Psoas muscle (tissue), 8 donors: Measurements from ENCODE around the gene CRTAC1. TPM values are rescaled to one million over a fixed set of nuclear protein-coding genes. Genes with fewer than 3 reads are reported as not detected.
A peak's percentile ranks its signal among the peaks of the same experiment; 100 is the strongest.
"Not testable (repeated sequence)": the region's sequence is repeated elsewhere in the genome, so short reads cannot be mapped to it uniquely, and the experiment has no call there.

Source experiments
- ATAC-seq, 4 donors: fragments of 200-7000 bp; cut with Tn5 transposase; one replicate each; pipeline ENCODE4 v1.9.1; 2020; ENCODE audit warnings: moderate library complexity in 3 of 4, mild to moderate bottlenecking in 2 of 4
- DNase-seq, 2 donors: peaks; one replicate each; pipeline ENCODE4 v3.0.0-alpha.2; 2020
- H3K27ac ChIP-seq: fragments of 200-600 bp; one replicate; pipeline ENCODE4 v1.8.0; 2022
- H3K27me3 ChIP-seq, 3 donors: fragments of 200-600 bp in 1 of 3; one replicate each; pipeline versions ENCODE4 v1.6.1 to v1.8.0; 2013 to 2022; ENCODE audit warnings: low read length in 2 of 3, mild to moderate bottlenecking in 2 of 3, moderate library complexity in 1 of 3; ENCODE audit not compliant: insufficient read depth in 3 of 3
- H3K36me3 ChIP-seq, 2 donors: fragments of 200-600 bp in 1 of 2; one replicate each; pipeline versions ENCODE4 v1.6.1 to v1.8.0; 2013 to 2022; ENCODE audit warnings: low read depth in 1 of 2, mild to moderate bottlenecking in 1 of 2, moderate library complexity in 1 of 2; ENCODE audit not compliant: insufficient read depth in 1 of 2
- H3K4me1 ChIP-seq: fragments of 200-600 bp; one replicate; pipeline ENCODE4 v1.8.0; 2022
- H3K4me3 ChIP-seq: fragments of 200-600 bp; one replicate; pipeline ENCODE4 v1.8.0; 2022; ENCODE audit warnings: mild to moderate bottlenecking
- H3K9me3 ChIP-seq: fragments of 200-600 bp; one replicate; pipeline ENCODE4 v1.8.0; 2022
- CTCF ChIP-seq: fragments of 200-600 bp; IDR thresholded peaks from one replicate; pipeline ENCODE4 v1.8.0; 2022; ENCODE audit warnings: antibody characterized with exemption
- WGBS, 3 donors: extraction: QIAGEN DNeasy Blood & Tissue Kit; methylation state at CpG; one replicate each; pipeline versions ENCODE4 v1.1.6 to v1.1.7; 2013; 5-methylcytosine and 5-hydroxymethylcytosine counted together
- intact Hi-C, 2 donors: fragments of 100-400 bp; cut with DNase I; formaldehyde crosslinking; loops; one replicate each; pipeline versions ENCODE4 v1.11.0 to v1.14.2; 2022
- polyA plus RNA-seq, 3 donors: library from polyadenylated mRNA; stranded (reverse); fragments of 200-250 nt; gene quantifications; one replicate each; pipeline ENCODE4 v1.2.3, GENCODE V29; 2013
- total RNA-seq, 4 donors: library from RNA; stranded (reverse); fragmentation: NEBNext Ultra II Directional in 2 of 4; extraction: Animal tissue kit (Norgen Biotek cat#: 25700) in 2 of 4; gene quantifications; one replicate each; pipeline versions ENCODE4 v1.2.1 to v1.2.4, GENCODE V29; 2021 to 2023
- donor health status: healthy with polysubstance abuse.
- donor health status: DM: no; HTN: no; CAD: no; lungs with moderate emphysema.
- donor health status: Bipolar disorder and iron deficiency.
- donor health status: healthy.
- donor health status: DM: yes; HTN: yes; CAD: no.
- donor health status: DM: no; HTN: no; CAD: no.
- donor health status: DM: no; HTN: no; CAD: no.
- donor health status: DM: yes; HTN: yes; CAD: no.

The CRTAC1 gene
- total and polyA plus RNA-seq, 7 donors = 0.07 to 0.93 (median 0.30) TPM

GRCh38 chr10:97843281-97843671, 187.1 kb downstream of the CRTAC1 start:
- no peak overlapping the region for H3K27ac ChIP-seq
- intact Hi-C loops = no loop called here
- WGBS, 3 donors = 35 to 41% (median 41%) methylated on average over 2 of the region's 2 CpGs
- no peaks in the 10 kb centered on the region for H3K27me3 ChIP-seq
- no peak for ATAC-seq
- H3K9me3 ChIP-seq = no peaks in the 10 kb centered on the region
- no peak overlapping the region for H3K4me3 ChIP-seq
- no peak for TF ChIP-seq CTCF
- no peaks in the 10 kb centered on the region for H3K36me3 ChIP-seq
- DNase-seq = no peak
- H3K4me1 ChIP-seq = peaks cover 16% of the 10 kb centered on the region

GRCh38 chr10:97842656-97843280, 187.7 kb downstream of the CRTAC1 start:
- intact Hi-C loops = no loop called here
- Histone ChIP-seq H3K27ac (peak overlapping the region; percentile 44), H3K4me1 (peaks cover 16% of the 10 kb centered on the region), H3K36me3 (no peaks in the 10 kb centered on the region), H3K27me3 (no peaks in the 10 kb centered on the region), H3K9me3 (no peaks in the 10 kb centered on the region), H3K4me3 (no peak overlapping the region)
- no peak for TF ChIP-seq CTCF
- ATAC-seq = no peak
- WGBS, 3 donors = 59 to 67% (median 66%) methylated on average over 7 of the region's 7 CpGs
- DNase-seq = no peak

GRCh38 chr10:97842114-97842513, 188.3 kb downstream of the CRTAC1 start:
- 55 to 81% (median 59%) methylated on average over 1 to 2 of the region's 3 CpGs for WGBS, 3 donors
- ATAC-seq, H3K9me3 ChIP-seq, H3K4me3 ChIP-seq, intact Hi-C loops, DNase-seq, H3K27me3 ChIP-seq, H3K36me3 ChIP-seq: not testable (repeated sequence)
- Histone ChIP-seq H3K27ac (peak overlapping the region; percentile 44), H3K4me1 (peaks cover 16% of the 10 kb centered on the region)

GRCh38 chr10:97841166-97841565, 189.3 kb downstream of the CRTAC1 start:
- H3K9me3 ChIP-seq, H3K36me3 ChIP-seq, DNase-seq, H3K4me3 ChIP-seq, intact Hi-C loops, ATAC-seq, H3K27me3 ChIP-seq: not testable (repeated sequence)
- Histone ChIP-seq H3K4me1 (peaks cover 16% of the 10 kb centered on the region), H3K27ac (peak overlapping the region; percentile 82)
- WGBS, 3 donors = 94 to 96% (median 95%) methylated on average over 10 to 18 of the region's 22 CpGs

GRCh38 chr10:97838091-97838490, 192.3 kb downstream of the CRTAC1 start:
- no peak for TF ChIP-seq CTCF
- WGBS, 3 donors = 94 to 96% (median 96%) methylated on average over 3 of the region's 3 CpGs
- Histone ChIP-seq H3K27me3 (no peaks in the 10 kb centered on the region), H3K27ac (peak overlapping the region; percentile 82), H3K36me3 (no peaks in the 10 kb centered on the region), H3K4me3 (no peak overlapping the region), H3K4me1 (peaks cover 16% of the 10 kb centered on the region), H3K9me3 (no peaks in the 10 kb centered on the region)
- ATAC-seq (no peak), DNase-seq (no peak)
- intact Hi-C loops = loop anchor here in 1 of 2 donors (2.0 kb wide), 1 partner anchor 15 kb away; no protein-coding TSS in a partner anchor

GRCh38 chr10:97836446-97836845, 194.0 kb downstream of the CRTAC1 start:
- TF ChIP-seq CTCF = no peak
- Histone ChIP-seq H3K27ac (no peak overlapping the region), H3K27me3 (no peaks in the 10 kb centered on the region), H3K4me1 (peaks cover 13% of the 10 kb centered on the region), H3K4me3 (no peak overlapping the region), H3K9me3 (no peaks in the 10 kb centered on the region), H3K36me3 (no peaks in the 10 kb centered on the region)
- intact Hi-C loops = no loop called here
- 82 to 95% (median 86%) methylated on average over 2 of the region's 2 CpGs for WGBS, 3 donors
- ATAC-seq (no peak), DNase-seq (no peak)
